Stimulated activated CD4-positive, alpha-beta T cell treated with anti-CD3 and anti-CD28 coated beads, TNF-alpha, amount 100 ng/mL, for 4 hours (primary cell): ENCODE results near the gene TEP1.
"Not testable (repeated sequence)": the region's sequence is repeated elsewhere in the genome, so short reads cannot be mapped to it uniquely, and the experiment has no call there.

Source experiments
- DNase-seq, 3 experiments: peaks; one replicate each; pipeline ENCODE4 v3.0.0-alpha.2; 2020; ENCODE audit warnings: low read depth in 3 of 3

The TEP1 gene

GRCh38 chr14:20388159-20388558 is 25.1 kb downstream of the TEP1 start:
- no peak for DNase-seq

- DNase-seq = no peak
Observed at GRCh38 chr14:20387576-20387975, 25.7 kb downstream of the TEP1 start.

- DNase-seq = no peak
Observed at GRCh38 chr14:20386276-20386855, 26.9 kb downstream of the TEP1 start.

- no peak for DNase-seq
Observed at GRCh38 chr14:20384886-20385285, 28.4 kb downstream of the TEP1 start.

GRCh38 chr14:20384321-20384720 is 29.0 kb downstream of the TEP1 start:
- no peak for DNase-seq

GRCh38 chr14:20383636-20384035 is 29.7 kb downstream of the TEP1 start:
- no peak for DNase-seq

- no peak for DNase-seq
Observed at GRCh38 chr14:20383032-20383431, 30.3 kb downstream of the TEP1 start.

- no peak for DNase-seq
Observed at GRCh38 chr14:20382526-20382925, 30.8 kb downstream of the TEP1 start.

GRCh38 chr14:20381341-20381740 is 32.0 kb downstream of the TEP1 start:
- DNase-seq = no peak

- no peak for DNase-seq
Observed at GRCh38 chr14:20380681-20381080, 32.6 kb downstream of the TEP1 start.

GRCh38 chr14:20379743-20380142 is 33.6 kb downstream of the TEP1 start:
- DNase-seq = no peak

- no peak for DNase-seq
Observed at GRCh38 chr14:20377171-20377570, 36.1 kb downstream of the TEP1 start.

- no peak for DNase-seq
Observed at GRCh38 chr14:20376071-20376588, 37.2 kb downstream of the TEP1 start.

- DNase-seq = no peak
Observed at GRCh38 chr14:20375471-20375870, 37.8 kb downstream of the TEP1 start.

- no peak for DNase-seq
Observed at GRCh38 chr14:20372796-20373195, 40.5 kb downstream of the TEP1 start.

- no peak for DNase-seq
Observed at GRCh38 chr14:20365928-20366327, 47.4 kb downstream of the TEP1 start.

- DNase-seq = not testable (repeated sequence)
Observed at GRCh38 chr14:20358474-20358873, 54.8 kb downstream of the TEP1 start.

GRCh38 chr14:20356422-20356821 is 56.9 kb downstream of the TEP1 start:
- no peak for DNase-seq

GRCh38 chr14:20350860-20351259 is 62.4 kb downstream of the TEP1 start:
- no peak for DNase-seq

GRCh38 chr14:20350282-20350681 is 63.0 kb downstream of the TEP1 start:
- no peak for DNase-seq

- DNase-seq = no peak
Observed at GRCh38 chr14:20347747-20348146, 65.6 kb downstream of the TEP1 start.

- no peak for DNase-seq
Observed at GRCh38 chr14:20346713-20347112, 66.6 kb downstream of the TEP1 start.

- DNase-seq = no peak
Observed at GRCh38 chr14:20345366-20345765, 67.9 kb downstream of the TEP1 start.

GRCh38 chr14:20343862-20344220 is 69.5 kb downstream of the TEP1 start:
- no peak for DNase-seq
